ENCODE measurements around the gene NUDCD2. TPM values are rescaled to one million over a fixed set of nuclear protein-coding genes. Genes with fewer than 3 reads are reported as not detected.

Gene NUDCD2
- total and polyA plus RNA-seq, 2 donors (not counting 3 experiments of a cell fraction or from before 2014, with no cell fraction given): 3.9 to 50.3 TPM

GRCh38 chr5:163478982-163479271 is 19.0 kb upstream of the NUDCD2 start:
- no TSS peak for BruUV-seq (replicated peaks)
- peak overlapping the region; percentile 19 for H3K27ac ChIP-seq (ENCODE audit: insufficient read depth, low read depth, low read length)
- H3K36me3 ChIP-seq (ENCODE audit: control insufficient read depth in 2 of 2, extremely low read depth in 1 of 2, insufficient read depth in 2 of 2, low read length in 2 of 2): peaks cover 0 to 8% of the 10 kb centered on the region in 2 experiments
- H4K20me1 ChIP-seq (replicated peaks; ENCODE audit: control insufficient read depth, extremely low read depth, insufficient read depth, low read length): no peaks in the 10 kb centered on the region
- no peaks in the 10 kb centered on the region for H3K9me3 ChIP-seq (replicated peaks; ENCODE audit: control insufficient read depth, insufficient read depth, low read length)
- H3K9me1 ChIP-seq (replicated peaks; ENCODE audit: control insufficient read depth, extremely low read depth, insufficient read depth, low read length): no peaks in the 10 kb centered on the region
- no peak overlapping the region for H3K4me3 ChIP-seq (replicated peaks in 1 of 3; ENCODE audit: insufficient read depth in 1 of 3, low read depth in 1 of 3, low read length in 3 of 3)
- dilution Hi-C loops (cut with MboI; ENCODE audit: extremely low pct_ligation_motif_present, low sequenced_read_pairs) (no loop called here), intact Hi-C loops (cut with micrococcal nuclease) (loop anchor here (10.0 kb wide), 1 partner anchor 1026 kb away; no protein-coding TSS in a partner anchor)
- H3K79me2 ChIP-seq (ENCODE audit: control insufficient read depth, insufficient read depth, low read length): no peaks in the 10 kb centered on the region
- no peaks in the 10 kb centered on the region for H3K27me3 ChIP-seq (ENCODE audit: control insufficient read depth in 2 of 2, insufficient read depth in 2 of 2, low read length in 2 of 2)
- H3K9ac ChIP-seq (replicated peaks; ENCODE audit: extremely low read depth, insufficient read depth, low read length): no peak overlapping the region
- TF ChIP-seq GATA2 (IDR thresholded peaks at IDR 0.05; ENCODE audit: insufficient read depth, insufficient read length, low read depth, low read length): peak; percentile 58
- TF ChIP-seq POLR2AphosphoS5 (IDR thresholded peaks at IDR 0.05; ENCODE audit: insufficient read depth, low read depth, low read length): no peak
- TF ChIP-seq CTCF (IDR thresholded peaks at IDR 0.05; ENCODE audit: extremely low read depth in 1 of 2, insufficient read depth in 1 of 2, low read depth in 1 of 2, low read length in 2 of 2): no peak
- no peak for DNase-seq (ENCODE audit: low read depth, low spot score)
- peak overlapping the region; percentile 2 for H3K4me2 ChIP-seq (ENCODE audit: insufficient read depth, low read length)
- peaks cover 13% of the 10 kb centered on the region for H3K4me1 ChIP-seq (ENCODE audit: control insufficient read depth, extremely low read depth, insufficient read depth, low read length)
- no peak for FAIRE-seq
- ChIA-PET POLR2A (no interaction called here), CTCF (interaction anchor here (1.1 to 2.1 kb wide), 5 partner anchors 11 to 26 kb away, joined by 3 to 4 read pairs (median 3); partner anchors contain the start of gene MAT2B)
- no peak overlapping the region for H2AFZ ChIP-seq (ENCODE audit: low read depth, low read length)

GRCh38 chr5:163478126-163478981 is 18.5 kb upstream of the NUDCD2 start:
- FAIRE-seq: no peak

More at GRCh38 chr5:163478126-163478981, 18.5 kb upstream of the NUDCD2 start:
- CTCF ChIA-PET: interaction anchor here (1.1 to 2.1 kb wide), 5 partner anchors 10 to 27 kb away, joined by 3 to 4 read pairs (median 3); partner anchors contain the start of gene MAT2B
- intact Hi-C loops (cut with micrococcal nuclease) (loop anchor here (10.0 kb wide), 1 partner anchor 1026 kb away; no protein-coding TSS in a partner anchor), dilution Hi-C loops (cut with MboI; ENCODE audit: extremely low pct_ligation_motif_present, low sequenced_read_pairs) (no loop called here)
- Histone ChIP-seq H4K20me1 (replicated peaks; ENCODE audit: control insufficient read depth, extremely low read depth, insufficient read depth, low read length) (no peaks in the 10 kb centered on the region), H3K79me2 (ENCODE audit: control insufficient read depth, insufficient read depth, low read length) (no peaks in the 10 kb centered on the region), H3K4me1 (ENCODE audit: control insufficient read depth, extremely low read depth, insufficient read depth, low read length) (peaks cover 13% of the 10 kb centered on the region), H3K9me3 (replicated peaks; ENCODE audit: control insufficient read depth, insufficient read depth, low read length) (no peaks in the 10 kb centered on the region), H3K27me3 (ENCODE audit: control insufficient read depth in 2 of 2, insufficient read depth in 2 of 2, low read length in 2 of 2) (no peaks in the 10 kb centered on the region), H2AFZ (ENCODE audit: low read depth, low read length) (no peak overlapping the region), H3K36me3 (ENCODE audit: control insufficient read depth in 2 of 2, extremely low read depth in 1 of 2, insufficient read depth in 2 of 2, low read length in 2 of 2) (peaks cover 0 to 10% of the 10 kb centered on the region in 2 experiments), H3K9ac (replicated peaks; ENCODE audit: extremely low read depth, insufficient read depth, low read length) (no peak overlapping the region), H3K9me1 (replicated peaks; ENCODE audit: control insufficient read depth, extremely low read depth, insufficient read depth, low read length) (no peaks in the 10 kb centered on the region), H3K4me2 (ENCODE audit: insufficient read depth, low read length) (peak overlapping the region; percentile 2), H3K27ac (ENCODE audit: insufficient read depth, low read depth, low read length) (peak overlapping the region; percentile 19), H3K4me3 (replicated peaks in 1 of 3; ENCODE audit: insufficient read depth in 1 of 3, low read depth in 1 of 3, low read length in 3 of 3) (no peak overlapping the region)
- DNase-seq (ENCODE audit: low read depth, low spot score): peak; percentile 60
- BruUV-seq (replicated peaks): no TSS peak
- TF ChIP-seq FOS (IDR thresholded peaks at IDR 0.05; ENCODE audit: borderline replicate concordance, insufficient read depth, low read length) (peak; percentile 68), POLR2AphosphoS5 (IDR thresholded peaks at IDR 0.05; ENCODE audit: insufficient read depth, low read depth, low read length) (no peak), MYC (IDR thresholded peaks at IDR 0.05; ENCODE audit: low read depth, low read length) (no peak), EZH2 (IDR thresholded peaks at IDR 0.05; ENCODE audit: borderline replicate concordance, low read depth, low read length, severe bottlenecking) (no peak), JUN (IDR thresholded peaks at IDR 0.05; ENCODE audit: borderline replicate concordance, insufficient read depth, insufficient read length, low read depth) (peak; percentile 31), CTCF (IDR thresholded peaks at IDR 0.05; ENCODE audit: extremely low read depth in 1 of 2, insufficient read depth in 1 of 2, low read depth in 1 of 2, low read length in 2 of 2) (no peak), POLR2A (IDR thresholded peaks at IDR 0.05; ENCODE audit: low read depth, low read length) (no peak), GATA2 (IDR thresholded peaks at IDR 0.05; ENCODE audit: insufficient read depth, insufficient read length, low read depth, low read length) (no peak)
- TF ChIP-seq, protein P1, sequence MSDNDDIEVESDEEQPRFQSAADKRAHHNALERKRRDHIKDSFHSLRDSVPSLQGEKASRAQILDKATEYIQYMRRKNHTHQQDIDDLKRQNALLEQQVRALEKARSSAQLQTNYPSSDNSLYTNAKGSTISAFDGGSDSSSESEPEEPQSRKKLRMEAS (IDR thresholded peaks at IDR 0.05; ENCODE audit: insufficient read depth, insufficient read length): no peak
- POLR2A ChIA-PET: no interaction called here

Measured in endothelial cell of umbilical vein (primary cell).